GM21360 (cell line): Measurements from ENCODE around the gene PRKCB.

Source experiments
- ATAC-seq: cut with Tn5 transposase; IDR thresholded peaks from one replicate; pipeline ENCODE4 v1.9.1; 2021; ENCODE audit warnings: mild to moderate bottlenecking, moderate library complexity; ENCODE audit not compliant: unreplicated experiment

Gene PRKCB

GRCh38 chr16:24152826-24153225 is 317.0 kb downstream of the PRKCB start:
- ATAC-seq = no peak

GRCh38 chr16:24156777-24157176 is 321.0 kb downstream of the PRKCB start:
- ATAC-seq = no peak

DNA sequence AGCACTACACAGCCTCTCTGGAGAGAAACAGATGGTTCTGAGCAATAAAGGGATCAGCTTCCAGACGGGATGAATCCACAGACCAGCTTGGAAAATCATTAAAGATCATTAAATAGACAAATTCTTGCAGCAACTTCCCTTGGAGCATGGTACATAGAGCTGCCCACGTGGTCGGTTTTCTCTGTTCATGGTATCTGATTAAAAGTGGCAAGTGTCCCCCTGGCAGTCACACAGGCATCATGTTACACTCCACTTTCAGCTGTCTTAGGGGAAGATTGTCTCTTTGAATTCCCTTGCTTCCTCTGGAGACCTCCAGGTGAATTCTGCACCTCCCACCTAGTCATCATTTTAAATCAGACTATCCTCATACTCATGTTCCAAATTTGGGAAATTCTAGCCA is 328.2 kb downstream of the PRKCB start:
- ATAC-seq = no peak

DNA sequence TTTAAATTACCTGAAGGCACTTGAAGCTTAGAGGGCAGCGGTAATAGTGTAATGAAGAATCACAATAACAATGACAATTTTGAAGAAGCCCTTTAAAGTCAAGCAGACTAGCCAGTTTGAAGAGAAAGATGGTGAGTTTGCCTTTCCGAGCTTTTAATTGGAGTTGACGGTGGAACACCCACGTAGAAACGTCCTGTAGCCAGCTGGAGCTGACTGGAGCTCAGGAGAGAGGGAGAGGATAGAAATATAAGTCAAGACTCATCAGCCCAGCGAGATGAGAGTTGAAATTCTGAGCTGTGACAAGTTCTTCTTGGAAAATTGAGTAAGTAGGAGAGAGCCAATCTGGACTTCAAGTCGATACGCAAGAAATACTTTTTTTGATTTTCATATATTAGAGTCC is 328.6 kb downstream of the PRKCB start:
- ATAC-seq = no peak

- no peak for ATAC-seq
Measured at GRCh38 chr16:24165273-24165672, 329.5 kb downstream of the PRKCB start.

DNA sequence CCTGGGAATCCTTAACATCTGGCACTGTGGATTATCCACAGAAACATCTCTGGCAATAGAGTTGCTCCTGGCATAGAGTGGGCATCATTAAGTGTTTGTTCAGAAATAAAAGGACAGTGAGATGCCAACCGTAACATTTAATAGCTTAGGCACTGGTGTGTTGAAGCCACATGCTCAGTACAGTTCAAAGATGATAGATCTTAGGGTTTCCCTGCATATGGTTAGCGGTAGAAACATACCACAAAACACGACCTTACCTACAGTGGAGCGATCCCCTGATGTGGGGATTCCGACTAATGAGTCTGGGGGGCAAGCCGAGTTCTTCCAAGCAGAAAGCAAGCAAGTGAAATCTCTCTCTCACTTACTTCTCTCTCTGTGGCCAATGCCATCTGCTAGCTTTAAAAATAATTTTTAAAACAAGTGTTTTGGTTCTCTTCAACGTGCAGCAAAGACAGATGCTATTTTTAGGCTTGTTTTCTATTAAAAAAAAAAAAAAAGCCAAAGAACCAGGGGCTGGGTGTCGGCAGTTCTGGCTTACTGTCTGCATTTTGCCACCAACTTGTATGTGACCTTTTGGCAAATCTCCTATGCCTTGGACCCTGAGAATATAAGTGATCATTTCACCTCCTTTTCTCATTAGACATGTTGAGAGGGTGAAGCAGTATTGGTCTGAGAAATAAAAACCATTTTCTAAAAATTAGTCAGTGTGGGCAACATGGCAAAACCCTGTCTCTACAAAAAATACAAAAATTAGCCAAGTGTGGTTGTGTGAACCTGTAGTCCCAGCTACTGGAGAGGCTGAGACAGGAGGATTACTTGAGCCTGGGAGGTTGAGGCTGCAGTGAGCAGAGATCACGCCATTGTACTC is 331.1 kb downstream of the PRKCB start:
- no peak for ATAC-seq

- ATAC-seq = no peak
Measured at GRCh38 chr16:24168856-24169255, 333.1 kb downstream of the PRKCB start.

- no peak for ATAC-seq
Measured at GRCh38 chr16:24170407-24170806, 334.6 kb downstream of the PRKCB start.

DNA sequence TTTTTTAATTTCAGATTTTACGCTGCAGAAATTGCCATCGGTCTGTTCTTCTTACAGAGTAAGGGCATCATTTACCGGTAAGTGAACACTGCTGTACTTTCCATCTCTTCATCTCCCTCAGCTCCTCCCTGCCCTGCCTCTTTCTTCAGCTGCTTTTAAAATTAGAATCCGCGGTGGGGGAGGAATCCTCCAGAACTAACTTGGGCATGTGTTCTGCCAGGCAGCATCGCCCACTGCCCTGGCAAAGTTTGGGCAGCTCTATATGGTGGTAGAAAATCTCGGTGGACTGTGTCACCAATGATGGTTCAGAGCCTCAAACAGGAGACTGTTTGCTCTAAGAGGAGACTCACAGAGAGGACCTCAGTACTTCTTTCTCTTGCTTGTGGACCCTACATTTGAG is 338.7 kb downstream of the PRKCB start:
- ATAC-seq = no peak

GRCh38 chr16:24174957-24175356 is 339.2 kb downstream of the PRKCB start:
- no peak for ATAC-seq

- no peak for ATAC-seq
Measured at GRCh38 chr16:24178496-24178895, 342.7 kb downstream of the PRKCB start.

- no peak for ATAC-seq
Measured at GRCh38 chr16:24180451-24180850, 344.7 kb downstream of the PRKCB start.

DNA sequence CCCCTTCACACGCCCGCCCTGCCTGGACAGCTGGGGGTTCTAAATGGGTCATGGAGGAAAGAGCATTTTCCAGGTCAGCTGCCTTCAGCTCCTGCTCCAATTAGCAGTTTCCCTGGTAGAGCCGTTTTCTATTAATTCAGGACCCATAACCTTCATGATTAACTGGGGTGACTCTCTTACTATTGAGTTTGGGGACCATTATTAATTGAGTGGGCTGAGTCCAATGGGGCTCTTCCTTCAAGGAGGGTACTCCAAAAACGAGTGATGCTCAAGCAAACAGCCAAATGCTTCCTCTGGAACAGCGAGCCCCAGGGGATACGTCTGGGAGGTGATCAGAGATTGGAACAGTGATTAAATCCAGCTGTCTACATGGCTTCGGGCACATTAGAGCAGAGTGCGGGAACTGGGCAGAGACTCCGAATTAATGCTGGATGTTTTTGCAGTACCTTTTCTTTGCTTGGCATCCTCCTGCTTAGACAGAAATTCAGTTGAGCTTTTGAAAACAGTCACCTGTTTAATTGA is 352.3 kb downstream of the PRKCB start:
- ATAC-seq = no peak

- ATAC-seq = no peak
Measured at GRCh38 chr16:24188751-24189318, 353.1 kb downstream of the PRKCB start.

- ATAC-seq = no peak
Measured at GRCh38 chr16:24189941-24190340, 354.2 kb downstream of the PRKCB start.

DNA sequence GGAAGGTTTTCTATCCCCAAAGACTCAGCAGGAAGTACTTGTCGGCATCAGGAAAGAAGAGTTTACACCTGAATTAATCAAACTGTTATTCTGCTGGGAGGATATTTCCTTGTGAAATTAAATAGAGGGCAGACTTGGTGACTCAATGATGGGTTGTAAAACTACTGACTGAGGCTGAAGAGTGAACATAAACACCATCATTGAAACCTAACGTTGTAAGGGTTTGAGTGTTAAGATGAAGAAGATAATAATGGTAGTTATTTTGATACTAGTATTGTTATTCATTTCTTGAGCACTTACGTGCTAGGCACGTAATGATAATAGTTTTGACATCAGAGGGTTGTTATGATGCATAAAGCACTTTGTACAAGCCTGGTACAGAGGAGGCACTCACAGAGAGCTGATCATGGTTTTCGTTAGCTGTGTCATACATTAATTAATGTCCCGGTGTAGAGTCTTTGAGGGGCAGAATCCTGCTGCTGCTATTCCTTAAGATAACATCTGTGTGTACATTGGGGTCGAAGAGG is 356.2 kb downstream of the PRKCB start:
- no peak for ATAC-seq

DNA sequence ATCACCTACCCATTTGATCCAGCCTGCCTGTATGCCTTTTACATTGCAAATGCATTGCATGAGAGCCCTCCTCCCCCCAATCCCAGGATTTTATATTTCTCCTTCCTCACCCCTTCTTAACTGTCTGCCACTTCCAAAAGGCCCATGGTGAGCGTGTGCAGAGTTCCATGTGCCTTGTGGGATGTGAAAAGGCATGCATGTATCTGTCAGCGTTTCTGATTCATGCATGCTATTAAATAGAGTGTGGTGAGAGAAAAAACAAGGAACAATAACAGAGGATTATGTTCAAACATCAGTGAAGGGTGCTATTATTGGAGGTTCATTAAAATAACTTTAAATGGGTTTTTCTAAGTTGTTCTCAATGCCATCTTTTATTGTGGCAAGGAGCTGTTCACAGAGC is 359.4 kb downstream of the PRKCB start:
- no peak for ATAC-seq

DNA sequence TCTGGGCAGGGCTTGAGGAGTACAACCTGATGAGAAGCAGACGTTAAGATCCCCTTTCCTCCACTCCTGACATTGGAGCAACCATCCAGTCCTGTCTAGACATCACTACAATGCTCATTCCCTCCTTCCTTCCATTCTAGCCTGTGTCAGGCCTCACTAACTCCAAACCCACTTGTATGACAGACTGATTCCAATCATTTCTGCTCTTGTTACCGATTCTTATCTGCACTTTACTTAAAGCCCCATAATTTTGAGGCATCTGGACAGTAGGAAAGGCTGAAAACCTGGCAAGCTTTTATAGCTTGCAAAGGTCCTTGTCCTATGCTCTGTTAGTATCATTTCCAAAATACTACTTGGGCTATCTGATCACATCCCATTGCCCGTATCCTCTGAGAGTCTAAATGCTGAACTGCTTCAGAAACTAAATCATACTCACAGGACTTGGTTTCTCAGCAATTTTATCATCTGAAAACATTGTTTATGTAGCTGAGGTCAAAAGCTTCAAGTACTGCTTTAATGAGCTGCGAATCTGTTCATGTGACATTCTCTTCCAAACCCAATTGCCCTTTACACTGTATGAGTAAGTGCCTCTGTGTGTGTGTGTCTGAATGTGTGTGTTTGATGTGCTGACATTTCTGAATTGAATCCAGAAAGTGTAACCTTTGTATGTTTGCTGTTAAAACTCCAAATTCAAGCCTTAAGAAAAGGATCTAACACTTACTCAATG is 363.2 kb downstream of the PRKCB start:
- ATAC-seq = no peak

- no peak for ATAC-seq
Measured at GRCh38 chr16:24203675-24204074, 367.9 kb downstream of the PRKCB start.

DNA sequence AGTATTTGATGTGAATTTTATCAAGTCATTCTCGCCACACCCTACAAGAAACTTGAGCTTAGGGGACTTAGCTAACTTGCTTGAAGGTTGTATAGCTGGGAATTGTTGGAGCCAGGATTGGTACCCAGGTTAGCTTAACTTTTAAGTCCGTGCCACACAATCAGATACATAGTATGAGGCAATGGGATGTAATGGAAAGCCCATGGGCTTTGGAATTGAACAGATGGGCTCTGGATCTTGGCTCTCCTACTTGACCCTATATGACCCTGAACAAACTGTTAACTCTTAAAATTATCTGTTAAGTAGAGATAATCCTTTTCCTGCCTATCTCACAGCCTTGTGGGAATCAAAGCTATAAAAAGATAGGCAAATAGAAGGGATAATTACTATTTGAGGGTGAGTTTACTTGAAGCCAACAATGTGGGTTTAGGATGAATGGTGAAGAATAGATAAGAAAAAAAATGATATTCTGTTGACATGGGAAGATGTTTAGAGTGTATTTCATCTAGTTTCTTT is 368.4 kb downstream of the PRKCB start:
- ATAC-seq = no peak

- no peak for ATAC-seq
Measured at GRCh38 chr16:24206926-24207325, 371.1 kb downstream of the PRKCB start.
